Activated B cell treated with CpG ODN at 0.5 μM for 24 hours (primary cell): ENCODE data around the gene FAM168B. TPM values are rescaled to one million over a fixed set of nuclear protein-coding genes. Genes with fewer than 3 reads are reported as not detected.

Source experiments
- ATAC-seq: fragments of 200-7000 bp; cut with Tn5 transposase; one replicate; pipeline ENCODE4 v1.10.0; 2021; ENCODE audit warnings: low read depth, mild to moderate bottlenecking, moderate library complexity
- CTCF ChIA-PET: fragments of 350-600 bp; sonication (Branson Sonifier 250); formaldehyde crosslinking; loops from one replicate; lab custom pipeline; 2021; ENCODE audit warnings: antibody characterized with exemption; lab: Charles Lee
- POLR2A ChIA-PET: fragments of 350-600 bp; sonication (Branson Sonifier 250); formaldehyde crosslinking; loops from one replicate; lab custom pipeline; 2021; ENCODE audit warnings: antibody characterized with exemption; lab: Charles Lee
- DNase-seq: peaks from one replicate; pipeline ENCODE4 v3.0.0; 2022
- H3K27ac Mint-ChIP-seq: one replicate; pipeline ENCODE4 v1.8.0; 2020; ENCODE audit warnings: mixed read lengths
- H3K27me3 Mint-ChIP-seq: one replicate; pipeline ENCODE4 v1.8.0; 2021; ENCODE audit warnings: mixed read lengths
- H3K36me3 Mint-ChIP-seq: one replicate; pipeline ENCODE4 v1.8.0; 2021; ENCODE audit warnings: low read depth, mixed read lengths
- H3K4me1 Mint-ChIP-seq: one replicate; pipeline ENCODE4 v1.8.0; 2021; ENCODE audit warnings: mixed read lengths
- H3K4me3 Mint-ChIP-seq: one replicate; pipeline ENCODE4 v1.8.0; 2020; ENCODE audit warnings: mild to moderate bottlenecking, mixed read lengths
- H3K9me3 Mint-ChIP-seq: one replicate; pipeline ENCODE4 v1.8.0; 2020; ENCODE audit warnings: mixed read lengths
- intact Hi-C: fragments of 100-400 bp; cut with micrococcal nuclease; formaldehyde crosslinking; loops from one replicate; pipeline ENCODE4 v1.15.1; 2024
- total RNA-seq: library from RNA; stranded (reverse); gene quantifications from 2 replicates; pipeline ENCODE4 v1.2.3, GENCODE V29; 2022
- TF ChIP-seq, protein P1 (sequence below): fragments of 200-600 bp; IDR thresholded peaks from one replicate; pipeline ENCODE4 v1.8.0; 2022; ENCODE audit warnings: antibody characterized with exemption, mild to moderate bottlenecking

The FAM168B gene
- total RNA-seq, 1 donor from 2014 or later: 62.5 TPM

DNA sequence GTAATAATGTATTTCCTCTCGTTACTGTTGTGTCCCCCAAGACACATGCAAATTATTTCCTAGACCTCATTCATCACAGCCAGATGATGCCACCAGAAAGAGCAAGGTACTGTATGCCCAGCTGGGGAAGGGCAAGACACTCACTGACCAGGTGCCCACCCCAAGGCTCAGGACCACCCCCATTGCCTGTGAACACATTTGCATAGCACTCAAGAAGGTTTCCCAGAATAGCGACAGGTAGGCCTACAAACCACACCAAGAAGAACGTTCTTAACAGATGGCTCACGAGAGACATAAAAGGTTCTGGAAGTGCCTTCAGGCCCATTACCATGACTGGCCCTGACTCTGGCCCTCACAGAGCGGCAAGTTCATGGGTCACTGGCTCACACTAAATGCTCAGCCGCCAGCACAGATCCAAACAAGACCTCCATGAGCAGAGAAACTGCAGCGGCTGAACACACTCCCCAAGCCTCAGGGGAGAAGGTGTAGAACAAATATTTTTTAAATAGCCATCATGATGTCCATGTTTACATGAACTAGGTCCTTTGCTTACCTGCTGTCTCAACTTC lies 44.0 kb downstream of the FAM168B start:
- POLR2A ChIA-PET: no interaction called here
- CTCF ChIA-PET: no interaction called here
- DNase-seq: no peak
- H3K27me3 Mint-ChIP-seq: no peaks in the 10 kb centered on the region
- TF ChIP-seq, protein P1, sequence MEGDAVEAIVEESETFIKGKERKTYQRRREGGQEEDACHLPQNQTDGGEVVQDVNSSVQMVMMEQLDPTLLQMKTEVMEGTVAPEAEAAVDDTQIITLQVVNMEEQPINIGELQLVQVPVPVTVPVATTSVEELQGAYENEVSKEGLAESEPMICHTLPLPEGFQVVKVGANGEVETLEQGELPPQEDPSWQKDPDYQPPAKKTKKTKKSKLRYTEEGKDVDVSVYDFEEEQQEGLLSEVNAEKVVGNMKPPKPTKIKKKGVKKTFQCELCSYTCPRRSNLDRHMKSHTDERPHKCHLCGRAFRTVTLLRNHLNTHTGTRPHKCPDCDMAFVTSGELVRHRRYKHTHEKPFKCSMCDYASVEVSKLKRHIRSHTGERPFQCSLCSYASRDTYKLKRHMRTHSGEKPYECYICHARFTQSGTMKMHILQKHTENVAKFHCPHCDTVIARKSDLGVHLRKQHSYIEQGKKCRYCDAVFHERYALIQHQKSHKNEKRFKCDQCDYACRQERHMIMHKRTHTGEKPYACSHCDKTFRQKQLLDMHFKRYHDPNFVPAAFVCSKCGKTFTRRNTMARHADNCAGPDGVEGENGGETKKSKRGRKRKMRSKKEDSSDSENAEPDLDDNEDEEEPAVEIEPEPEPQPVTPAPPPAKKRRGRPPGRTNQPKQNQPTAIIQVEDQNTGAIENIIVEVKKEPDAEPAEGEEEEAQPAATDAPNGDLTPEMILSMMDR: no peak
- ATAC-seq: no peak
- peaks cover 73% of the 10 kb centered on the region for H3K36me3 Mint-ChIP-seq
- H3K27ac Mint-ChIP-seq: no peak overlapping the region
- intact Hi-C loops: no loop called here
- no peaks in the 10 kb centered on the region for H3K9me3 Mint-ChIP-seq
- H3K4me3 Mint-ChIP-seq: no peak overlapping the region
- H3K4me1 Mint-ChIP-seq: peaks cover 3% of the 10 kb centered on the region

DNA sequence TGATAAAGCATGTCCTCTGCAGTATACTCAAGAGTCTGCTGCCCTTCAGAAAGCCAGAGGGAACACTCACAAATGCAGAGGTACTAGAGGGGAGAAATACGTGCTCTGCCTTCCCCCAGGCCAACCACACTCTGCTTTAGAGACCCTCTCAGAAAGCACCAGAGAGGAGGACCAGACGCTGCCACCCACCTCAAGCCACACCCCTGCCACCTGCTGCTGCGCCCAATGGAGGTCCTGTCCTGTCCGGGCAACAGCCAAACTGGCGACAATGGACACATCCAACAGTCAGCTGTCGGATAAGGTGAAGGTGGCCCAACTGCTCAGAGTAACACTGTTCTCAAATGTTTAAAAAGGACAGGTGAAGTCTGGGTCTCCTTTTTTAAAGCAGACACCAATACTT lies 44.6 kb downstream of the FAM168B start:
- Mint-ChIP-seq H3K4me3 (no peak overlapping the region), H3K4me1 (peaks cover 3% of the 10 kb centered on the region), H3K9me3 (no peaks in the 10 kb centered on the region), H3K27me3 (no peaks in the 10 kb centered on the region), H3K27ac (no peak overlapping the region), H3K36me3 (peaks cover 69% of the 10 kb centered on the region)
- POLR2A ChIA-PET: no interaction called here
- ATAC-seq (no peak), DNase-seq (no peak)
- CTCF ChIA-PET: no interaction called here
- intact Hi-C loops: no loop called here
- TF ChIP-seq, protein P1: no peak

DNA sequence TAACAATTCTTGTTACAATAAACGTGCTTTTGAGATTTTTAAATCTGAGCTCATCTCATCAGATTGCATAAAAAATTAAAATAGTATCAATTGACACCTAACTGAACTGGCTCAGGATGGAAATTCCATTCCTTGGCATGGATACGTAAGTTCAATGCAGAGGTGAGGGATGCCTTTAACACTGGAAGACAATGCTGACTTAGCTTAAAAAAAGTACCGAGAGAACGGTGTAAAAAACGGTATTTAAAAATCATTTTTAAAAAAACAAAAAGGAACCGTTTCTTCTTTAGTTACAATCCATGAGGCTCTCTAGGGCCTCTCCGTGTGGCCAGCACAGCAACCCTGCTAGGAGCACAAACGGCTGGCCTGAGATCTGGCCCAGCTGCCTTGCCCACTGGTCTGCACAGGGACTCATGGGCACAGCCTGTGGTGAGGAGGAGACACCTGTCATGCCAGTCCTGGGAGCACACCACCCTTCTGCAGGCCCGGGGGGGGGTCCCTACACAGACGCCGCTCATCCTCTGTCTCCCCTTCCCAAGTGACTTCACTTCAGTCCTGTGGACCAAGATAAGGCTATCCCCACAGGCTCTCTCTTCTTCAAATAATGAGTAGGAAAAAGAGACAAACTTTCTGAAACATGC lies 45.2 kb downstream of the FAM168B start:
- Mint-ChIP-seq H3K4me1 (peaks cover 3% of the 10 kb centered on the region), H3K27me3 (no peaks in the 10 kb centered on the region), H3K27ac (no peak overlapping the region), H3K4me3 (no peak overlapping the region), H3K9me3 (no peaks in the 10 kb centered on the region), H3K36me3 (peaks cover 63% of the 10 kb centered on the region)
- intact Hi-C loops: no loop called here
- no peak for ATAC-seq
- DNase-seq: no peak
- ChIA-PET CTCF (no interaction called here), POLR2A (no interaction called here)
- TF ChIP-seq, protein P1: no peak

DNA sequence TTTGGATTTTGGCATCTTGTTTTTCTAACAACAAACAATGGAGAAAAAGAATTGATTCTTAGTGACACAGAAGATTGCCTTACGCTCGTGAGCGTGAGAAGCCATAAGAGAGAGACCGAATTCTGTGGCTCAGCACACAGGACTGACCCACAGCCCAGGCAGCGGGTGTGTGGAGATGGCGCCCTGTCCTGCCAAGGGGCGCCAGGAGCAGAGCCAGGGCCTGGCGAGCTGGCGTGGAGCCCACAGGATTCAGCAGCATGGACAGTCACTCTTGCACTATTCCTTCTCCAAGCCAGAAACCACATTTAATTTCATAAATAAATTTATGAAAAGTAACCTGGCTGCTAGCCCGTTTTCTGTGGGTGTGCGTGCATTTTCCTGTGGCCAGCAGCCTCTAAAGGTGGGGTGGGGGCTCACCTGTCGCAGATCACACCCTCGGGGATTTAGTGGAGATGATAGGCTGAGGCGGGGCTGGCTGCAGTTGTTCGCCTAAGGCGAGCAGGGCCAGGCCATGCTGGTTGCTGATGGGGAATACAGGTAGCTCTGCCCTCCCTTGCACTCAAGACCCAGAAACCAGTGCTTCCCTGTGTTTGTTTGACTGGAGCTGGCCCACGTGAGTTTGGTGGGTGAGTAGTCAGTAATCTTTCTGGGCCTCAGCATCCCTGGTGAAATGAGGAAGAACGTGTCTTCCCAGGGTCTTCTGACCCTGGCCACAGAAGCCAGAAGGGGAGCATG lies 46.2 kb downstream of the FAM168B start:
- no peak overlapping the region for H3K27ac Mint-ChIP-seq
- no peak for ATAC-seq
- H3K9me3 Mint-ChIP-seq: no peaks in the 10 kb centered on the region
- intact Hi-C loops: no loop called here
- TF ChIP-seq, protein P1: no peak
- DNase-seq: no peak
- peaks cover 3% of the 10 kb centered on the region for H3K4me1 Mint-ChIP-seq
- no peak overlapping the region for H3K4me3 Mint-ChIP-seq
- POLR2A ChIA-PET: no interaction called here
- H3K27me3 Mint-ChIP-seq: no peaks in the 10 kb centered on the region
- H3K36me3 Mint-ChIP-seq: peaks cover 54% of the 10 kb centered on the region
- CTCF ChIA-PET: no interaction called here
